BJ (cell line): ENCODE results near the gene CAPN8. TPM values are rescaled to one million over a fixed set of nuclear protein-coding genes. Genes with fewer than 3 reads are reported as not detected.

Source experiments
- CTCF ChIA-PET: fragments of 350-600 bp; formaldehyde crosslinking; extraction: SDS; loops from one replicate; lab custom pipeline; 2021; ENCODE audit warnings: antibody characterized with exemption, inconsistent platforms; lab: Yijun Ruan, JAX
- POLR2A ChIA-PET: fragments of 300-600 bp; sonication (Branson Sonifier 250); formaldehyde crosslinking; extraction: SDS; loops from one replicate; lab custom pipeline; 2021; ENCODE audit warnings: antibody characterized with exemption; lab: Charles Lee
- DNase-seq: peaks from one replicate; pipeline ENCODE4 v3.0.0-alpha.2; 2011; ENCODE audit warnings: low read depth
- H3K27me3 ChIP-seq: 2 replicates; pipeline ENCODE4 v1.6.0; 2011; ENCODE audit warnings: low read length; ENCODE audit not compliant: control insufficient read depth, insufficient read depth
- H3K36me3 ChIP-seq: 2 replicates; pipeline ENCODE4 v1.5.1; 2011; ENCODE audit warnings: low read length; ENCODE audit not compliant: control insufficient read depth, insufficient read depth
- H3K4me3 ChIP-seq: 2 replicates; pipeline ENCODE4 v1.5.1; 2011; ENCODE audit warnings: low read depth, mild to moderate bottlenecking, control low read depth, low read length
- polyA plus RNA-seq: library from polyadenylated mRNA; depleted of rRNA; stranded (reverse); fragments of >200 nt; gene quantifications from 2 replicates; pipeline ENCODE4 v1.2.3, GENCODE V29; 2011
- TF ChIP-seq, protein P1 (sequence below): IDR thresholded peaks from 2 replicates; pipeline ENCODE4 v1.5.1; 2011; ENCODE audit warnings: low read depth, mild to moderate bottlenecking, control low read depth, inconsistent platforms, low read length, moderate library complexity; ENCODE audit not compliant: insufficient read depth

Gene CAPN8
- polyA plus RNA-seq, 1 experiment, result not detected

DNA sequence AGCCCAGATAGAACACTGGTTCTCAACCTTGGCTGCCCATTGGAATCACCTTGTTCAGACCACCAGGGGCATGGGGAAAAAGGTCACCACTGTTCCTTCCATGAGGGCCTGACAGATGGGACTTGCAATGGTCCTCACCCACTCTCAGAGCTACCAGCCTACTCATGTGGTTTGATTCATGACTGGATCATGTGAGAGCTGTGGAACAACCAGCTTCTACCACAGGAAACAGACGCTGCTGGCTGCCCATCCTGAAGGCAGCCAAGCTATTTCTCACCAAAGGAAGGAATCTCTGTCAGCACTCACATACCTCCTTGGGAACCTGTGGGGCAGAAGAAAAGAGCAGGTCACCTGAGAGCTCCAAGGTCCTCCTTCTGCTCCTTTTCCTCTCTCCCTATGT is 53.6 kb downstream of the CAPN8 start:
- Histone ChIP-seq H3K36me3 (no peaks in the 10 kb centered on the region), H3K27me3 (no peaks in the 10 kb centered on the region), H3K4me3 (no peak overlapping the region)
- TF ChIP-seq, protein P1, sequence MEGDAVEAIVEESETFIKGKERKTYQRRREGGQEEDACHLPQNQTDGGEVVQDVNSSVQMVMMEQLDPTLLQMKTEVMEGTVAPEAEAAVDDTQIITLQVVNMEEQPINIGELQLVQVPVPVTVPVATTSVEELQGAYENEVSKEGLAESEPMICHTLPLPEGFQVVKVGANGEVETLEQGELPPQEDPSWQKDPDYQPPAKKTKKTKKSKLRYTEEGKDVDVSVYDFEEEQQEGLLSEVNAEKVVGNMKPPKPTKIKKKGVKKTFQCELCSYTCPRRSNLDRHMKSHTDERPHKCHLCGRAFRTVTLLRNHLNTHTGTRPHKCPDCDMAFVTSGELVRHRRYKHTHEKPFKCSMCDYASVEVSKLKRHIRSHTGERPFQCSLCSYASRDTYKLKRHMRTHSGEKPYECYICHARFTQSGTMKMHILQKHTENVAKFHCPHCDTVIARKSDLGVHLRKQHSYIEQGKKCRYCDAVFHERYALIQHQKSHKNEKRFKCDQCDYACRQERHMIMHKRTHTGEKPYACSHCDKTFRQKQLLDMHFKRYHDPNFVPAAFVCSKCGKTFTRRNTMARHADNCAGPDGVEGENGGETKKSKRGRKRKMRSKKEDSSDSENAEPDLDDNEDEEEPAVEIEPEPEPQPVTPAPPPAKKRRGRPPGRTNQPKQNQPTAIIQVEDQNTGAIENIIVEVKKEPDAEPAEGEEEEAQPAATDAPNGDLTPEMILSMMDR, result no peak
- POLR2A ChIA-PET, result interaction anchor here (0.5 kb wide), 1 partner anchor 1099 kb away, joined by 4 read pairs; no protein-coding TSS in a partner anchor
- CTCF ChIA-PET, result interaction anchor here (1.0 to 4.1 kb wide), 3 partner anchors 19 to 478 kb away, joined by 4 to 21 read pairs (median 4); no protein-coding TSS in a partner anchor
- DNase-seq, result no peak

GRCh38 chr1:223609977-223610376 is 55.5 kb downstream of the CAPN8 start:
- H3K36me3 ChIP-seq, result no peaks in the 10 kb centered on the region
- TF ChIP-seq, protein P1, result no peak
- DNase-seq, result no peak
- CTCF ChIA-PET, result interaction anchor here (1.2 to 4.1 kb wide), 4 partner anchors 20 to 60 kb away, joined by 3 to 21 read pairs (median 4); no protein-coding TSS in a partner anchor
- no peak overlapping the region for H3K4me3 ChIP-seq
- POLR2A ChIA-PET, result no interaction called here
- no peaks in the 10 kb centered on the region for H3K27me3 ChIP-seq

- ChIA-PET POLR2A (no interaction called here), CTCF (interaction anchor here (1.2 to 4.1 kb wide), 3 partner anchors 21 to 59 kb away, joined by 3 to 21 read pairs (median 4); no protein-coding TSS in a partner anchor)
- TF ChIP-seq, protein P1, result no peak
- Histone ChIP-seq H3K36me3 (no peaks in the 10 kb centered on the region), H3K4me3 (no peak overlapping the region), H3K27me3 (no peaks in the 10 kb centered on the region)
- DNase-seq, result no peak
These were observed 56.4 kb downstream of the CAPN8 start for GRCh38 chr1:223609066-223609465.

DNA sequence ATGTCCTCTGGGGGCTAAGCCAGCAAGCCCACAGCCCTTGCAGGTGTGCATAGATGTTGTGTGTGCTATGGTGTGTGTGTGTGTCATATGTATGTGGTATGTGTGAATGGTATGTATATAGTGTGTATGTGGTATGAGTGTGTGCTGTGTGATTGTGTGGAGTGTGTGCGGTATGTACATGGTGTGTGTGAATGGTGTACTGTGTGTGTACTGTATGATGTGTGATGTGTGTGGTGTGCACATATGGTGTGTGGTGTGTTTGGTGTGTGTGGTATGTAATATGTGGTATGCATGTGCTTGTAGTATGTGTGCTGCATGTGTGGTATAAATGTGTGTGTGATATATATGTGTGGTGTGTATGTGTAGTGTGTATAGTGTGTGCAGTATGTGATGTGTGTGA is 107.0 kb downstream of the CAPN8 start:
- TF ChIP-seq, protein P1, result no peak
- H3K36me3 ChIP-seq, result no peaks in the 10 kb centered on the region
- H3K4me3 ChIP-seq, result no peak overlapping the region
- ChIA-PET CTCF (interaction anchor here (2.4 kb wide), 1 partner anchor 52 kb away, joined by 21 read pairs; no protein-coding TSS in a partner anchor), POLR2A (no interaction called here)
- no peak for DNase-seq
- H3K27me3 ChIP-seq, result no peaks in the 10 kb centered on the region

- H3K4me3 ChIP-seq, result no peak overlapping the region
- no peaks in the 10 kb centered on the region for H3K36me3 ChIP-seq
- TF ChIP-seq, protein P1, result no peak
- DNase-seq, result no peak
- H3K27me3 ChIP-seq, result no peaks in the 10 kb centered on the region
- ChIA-PET POLR2A (no interaction called here), CTCF (interaction anchor here (0.8 to 2.4 kb wide), 5 partner anchors 12 to 122 kb away, joined by 3 to 21 read pairs (median 3); no protein-coding TSS in a partner anchor)
These were observed 108.4 kb downstream of the CAPN8 start for GRCh38 chr1:223557130-223557475.
